Activated T-cell treated with anti-CD3 and anti-CD28 coated beads, Interleukin-2, amount 50 U/mL, for 72 hours (primary cell): ENCODE measurements around the gene FAM50B. TPM values are rescaled to one million over a fixed set of nuclear protein-coding genes. Genes with fewer than 3 reads are reported as not detected.
A peak's percentile ranks its signal among the peaks of the same experiment; 100 is the strongest.

Source experiments
- ATAC-seq, 2 donors: fragments of 150-1000 bp; cut with Tn5 transposase; replicated peaks in 1 of 2; 2 replicates each; pipeline ENCODE4 v1.10.0; 2021; ENCODE audit warnings: moderate library complexity in 2 of 2, mild to moderate bottlenecking in 1 of 2
- DNase-seq, 2 donors: peaks; one replicate each; pipeline ENCODE4 v3.0.0; 2021 to 2022; ENCODE audit warnings: mixed read lengths in 1 of 2
- H3K27ac Mint-ChIP-seq: one replicate; pipeline ENCODE4 v1.8.0; 2022; ENCODE audit warnings: mild to moderate bottlenecking, moderate library complexity, mixed read lengths
- H3K27me3 Mint-ChIP-seq: one replicate; pipeline ENCODE4 v1.8.0; 2022; ENCODE audit warnings: low read depth, mixed read lengths
- H3K36me3 Mint-ChIP-seq, 2 donors: one replicate each; pipeline ENCODE4 v1.8.0; 2022; ENCODE audit warnings: mixed read lengths in 2 of 2, mild to moderate bottlenecking in 1 of 2; ENCODE audit not compliant: insufficient read depth in 2 of 2
- H3K4me1 Mint-ChIP-seq: one replicate; pipeline ENCODE4 v1.8.0; 2022; ENCODE audit warnings: low read depth, mixed read lengths
- H3K4me3 Mint-ChIP-seq, 2 donors: one replicate each; pipeline ENCODE4 v1.8.0; 2022; ENCODE audit warnings: mild to moderate bottlenecking in 2 of 2, mixed read lengths in 2 of 2, moderate library complexity in 2 of 2
- H3K9me3 Mint-ChIP-seq, 2 donors: one replicate each; pipeline ENCODE4 v1.8.0; 2022; ENCODE audit warnings: mixed read lengths in 2 of 2
- total RNA-seq, 2 donors: library from RNA; stranded (reverse); gene quantifications; one replicate each; pipeline ENCODE4 v1.2.3, GENCODE V29; 2022

The FAM50B gene
- total RNA-seq, 2 donors from 2014 or later: 8.1 to 8.2 TPM

- Mint-ChIP-seq H3K27ac (no peak overlapping the region), H3K4me3 (no peak overlapping the region), H3K4me1 (peaks cover 16% of the 10 kb centered on the region), H3K27me3 (peaks cover 8% of the 10 kb centered on the region), H3K36me3 (no peaks in the 10 kb centered on the region), H3K9me3 (no peaks in the 10 kb centered on the region)
- ATAC-seq (no peak), DNase-seq (no peak)
Observed at GRCh38 chr6:3874069-3874468, 24.9 kb downstream of the FAM50B start.

DNA sequence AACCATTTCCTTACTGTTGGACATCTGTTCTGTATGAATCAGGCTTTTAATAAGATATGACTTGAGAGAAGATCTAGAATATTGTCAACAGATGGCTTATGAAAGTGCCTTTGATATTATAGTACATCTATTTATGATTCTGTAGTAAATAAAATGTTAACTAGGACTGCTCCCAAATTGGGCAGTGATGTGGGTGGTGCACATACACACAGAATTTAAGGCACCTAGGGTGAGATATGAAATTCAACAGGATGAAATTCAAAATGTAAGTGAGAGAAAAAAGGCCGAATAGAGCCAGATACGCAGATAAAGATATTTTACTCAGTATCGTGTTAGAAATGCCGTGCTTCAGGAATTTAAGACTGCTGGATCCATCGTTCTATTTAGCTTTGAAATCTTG is 26.3 kb downstream of the FAM50B start:
- Mint-ChIP-seq H3K4me3 (no peak overlapping the region), H3K36me3 (no peaks in the 10 kb centered on the region), H3K4me1 (peaks cover 2% of the 10 kb centered on the region), H3K27ac (no peak overlapping the region), H3K9me3 (no peaks in the 10 kb centered on the region), H3K27me3 (no peaks in the 10 kb centered on the region)
- ATAC-seq: no peak
- no peak for DNase-seq

DNA sequence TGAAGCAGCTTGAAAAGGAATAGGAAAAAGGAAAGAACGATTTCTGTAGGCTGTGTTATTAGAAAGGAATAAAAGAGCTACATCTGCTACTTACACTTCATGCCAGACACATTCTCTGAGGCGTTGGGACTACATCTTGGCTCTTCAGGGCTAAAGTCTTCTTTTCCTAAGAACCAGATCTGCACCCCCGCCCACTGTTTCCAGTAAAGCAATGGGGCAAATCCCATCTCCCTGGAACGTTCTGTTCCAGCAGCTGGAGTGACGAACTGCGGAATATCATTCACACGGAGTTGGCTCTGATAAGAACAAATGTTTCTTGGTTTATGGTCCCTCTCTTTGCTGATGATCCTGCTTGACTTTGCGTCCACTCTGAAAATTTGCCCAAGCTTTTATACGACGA is 26.9 kb downstream of the FAM50B start:
- H3K27me3 Mint-ChIP-seq: peaks cover under 1% of the 10 kb centered on the region
- ATAC-seq (no peak), DNase-seq (no peak)
- H3K9me3 Mint-ChIP-seq: no peaks in the 10 kb centered on the region
- no peaks in the 10 kb centered on the region for H3K36me3 Mint-ChIP-seq
- no peaks in the 10 kb centered on the region for H3K4me1 Mint-ChIP-seq
- H3K27ac Mint-ChIP-seq: no peak overlapping the region
- no peak overlapping the region for H3K4me3 Mint-ChIP-seq

- Mint-ChIP-seq H3K9me3 (no peaks in the 10 kb centered on the region), H3K36me3 (no peaks in the 10 kb centered on the region), H3K4me1 (no peaks in the 10 kb centered on the region), H3K27me3 (peaks cover 8% of the 10 kb centered on the region), H3K4me3 (no peak overlapping the region), H3K27ac (no peak overlapping the region)
- DNase-seq (no peak), ATAC-seq (no peak)
Observed at GRCh38 chr6:3876866-3877265, 27.7 kb downstream of the FAM50B start.

DNA sequence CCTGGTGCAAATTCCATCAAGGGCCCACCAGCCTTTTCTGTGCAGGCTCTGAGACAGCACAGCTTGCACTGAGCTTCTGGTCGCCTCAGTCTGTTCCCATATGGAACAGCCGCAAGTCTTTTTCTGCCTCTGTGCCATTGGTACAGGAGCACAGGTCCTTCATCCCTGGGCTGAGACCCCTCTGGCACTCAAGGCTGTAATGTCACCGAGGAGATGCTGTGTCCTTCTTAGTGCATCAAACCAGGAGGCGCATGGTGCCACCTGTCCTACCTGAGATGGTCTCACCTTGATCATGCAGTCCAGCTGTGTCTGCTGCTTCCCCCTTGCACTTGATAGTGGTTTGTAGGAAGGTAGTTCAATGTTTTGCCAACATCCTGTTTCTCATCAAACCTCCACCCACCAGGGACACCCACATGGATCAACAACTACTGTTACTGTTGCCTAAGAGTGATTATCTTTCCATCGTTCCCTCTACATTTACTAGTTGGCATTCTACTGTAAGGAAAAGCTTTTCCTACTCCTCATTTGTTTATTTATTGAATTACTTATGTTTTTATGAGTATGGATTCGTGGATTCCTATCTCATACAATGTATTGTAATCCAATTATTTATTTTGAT is 29.0 kb downstream of the FAM50B start:
- no peak overlapping the region for H3K4me3 Mint-ChIP-seq
- no peak overlapping the region for H3K27ac Mint-ChIP-seq
- ATAC-seq: no peak
- no peaks in the 10 kb centered on the region for H3K9me3 Mint-ChIP-seq
- no peaks in the 10 kb centered on the region for H3K36me3 Mint-ChIP-seq
- DNase-seq: no peak
- no peaks in the 10 kb centered on the region for H3K4me1 Mint-ChIP-seq
- peaks cover 9% of the 10 kb centered on the region for H3K27me3 Mint-ChIP-seq

DNA sequence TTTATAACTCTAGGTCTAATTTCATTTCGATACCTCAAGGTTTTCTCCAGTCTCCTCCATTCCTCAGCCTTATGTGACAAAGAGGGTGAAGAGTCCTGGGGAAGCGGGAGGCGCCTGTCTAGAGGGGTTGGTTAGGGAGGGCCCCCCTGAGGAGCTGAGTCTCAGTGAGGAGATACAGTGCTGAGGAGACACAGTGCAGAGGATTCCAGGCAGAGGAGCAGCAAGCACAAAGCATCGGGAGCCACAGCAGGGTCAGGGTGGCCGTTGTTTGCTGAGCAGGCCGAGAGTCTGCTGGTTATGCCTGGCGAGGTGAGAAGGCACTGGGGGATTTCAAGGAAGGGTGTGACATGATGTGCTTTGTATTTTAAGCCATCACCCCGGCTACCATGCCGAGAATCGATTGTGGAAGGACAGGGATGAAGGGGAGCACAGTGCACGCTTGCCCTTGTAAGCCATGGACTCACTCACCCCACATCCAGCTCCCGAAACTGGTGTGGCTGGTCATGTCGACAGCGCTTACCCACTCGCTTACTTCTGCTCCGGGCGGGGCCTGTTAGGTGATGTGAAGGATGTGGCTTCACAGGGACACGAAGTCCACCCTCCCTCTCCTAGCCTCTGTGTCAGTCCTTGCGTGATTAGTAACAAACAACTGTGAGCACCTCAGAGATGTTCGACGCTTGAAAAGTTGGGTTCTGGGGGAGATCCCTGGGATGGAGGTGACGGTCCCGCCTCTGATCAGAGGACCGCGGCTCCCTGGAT is 30.2 kb downstream of the FAM50B start:
- DNase-seq (no peak), ATAC-seq (no peak)
- Mint-ChIP-seq H3K4me3 (no peak overlapping the region), H3K27me3 (peaks cover 9% of the 10 kb centered on the region), H3K4me1 (no peaks in the 10 kb centered on the region), H3K9me3 (no peaks in the 10 kb centered on the region), H3K36me3 (no peaks in the 10 kb centered on the region), H3K27ac (no peak overlapping the region)

DNA sequence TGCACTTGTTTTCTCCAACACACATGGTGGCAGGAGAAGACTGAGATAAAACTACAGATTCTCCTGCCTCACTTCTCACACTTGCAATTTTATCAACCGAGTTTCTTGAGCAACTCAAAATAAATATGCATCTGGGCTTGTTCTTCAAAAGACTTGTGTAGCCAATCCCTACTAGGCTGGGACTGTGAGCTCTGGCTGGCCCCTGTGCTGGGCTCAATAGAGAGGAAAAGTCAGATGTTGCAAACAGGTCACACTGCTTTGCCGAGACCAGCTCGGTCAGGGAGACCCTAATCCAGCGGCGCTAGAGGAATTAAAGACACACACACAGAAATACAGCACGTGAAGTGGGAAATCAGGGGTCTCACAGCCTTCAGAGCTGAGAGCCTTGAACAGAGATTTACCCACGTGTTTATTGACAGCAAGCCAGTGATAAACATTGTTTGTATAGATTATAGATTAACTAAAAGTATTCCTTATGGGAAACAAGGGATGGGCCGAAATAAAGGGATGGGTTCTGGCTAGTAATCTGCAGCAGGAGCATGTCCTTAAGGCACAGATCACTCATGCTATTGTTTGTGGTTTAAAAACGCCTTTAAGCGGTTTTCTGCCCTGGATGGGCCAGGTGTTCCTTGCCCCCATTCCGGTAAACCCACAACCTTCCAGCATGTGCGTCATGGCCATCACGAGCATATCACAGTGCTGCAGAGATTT is 32.7 kb downstream of the FAM50B start:
- no peak for DNase-seq
- H3K27me3 Mint-ChIP-seq: peaks cover 9% of the 10 kb centered on the region

GRCh38 chr6:3882431-3882830 is 33.3 kb downstream of the FAM50B start:
- H3K27me3 Mint-ChIP-seq: peaks cover 9% of the 10 kb centered on the region
- no peaks in the 10 kb centered on the region for H3K4me1 Mint-ChIP-seq
- H3K27ac Mint-ChIP-seq: no peak overlapping the region
- no peak for DNase-seq
- H3K4me3 Mint-ChIP-seq: no peak overlapping the region
- H3K9me3 Mint-ChIP-seq: no peaks in the 10 kb centered on the region
- no peaks in the 10 kb centered on the region for H3K36me3 Mint-ChIP-seq
- ATAC-seq: no peak

More for the DNA sequence above, 32.7 kb downstream of the FAM50B start:
- H3K9me3 Mint-ChIP-seq: no peaks in the 10 kb centered on the region
- H3K4me3 Mint-ChIP-seq: no peak overlapping the region
- no peak for ATAC-seq
- no peaks in the 10 kb centered on the region for H3K36me3 Mint-ChIP-seq
- no peaks in the 10 kb centered on the region for H3K4me1 Mint-ChIP-seq
- no peak overlapping the region for H3K27ac Mint-ChIP-seq

DNA sequence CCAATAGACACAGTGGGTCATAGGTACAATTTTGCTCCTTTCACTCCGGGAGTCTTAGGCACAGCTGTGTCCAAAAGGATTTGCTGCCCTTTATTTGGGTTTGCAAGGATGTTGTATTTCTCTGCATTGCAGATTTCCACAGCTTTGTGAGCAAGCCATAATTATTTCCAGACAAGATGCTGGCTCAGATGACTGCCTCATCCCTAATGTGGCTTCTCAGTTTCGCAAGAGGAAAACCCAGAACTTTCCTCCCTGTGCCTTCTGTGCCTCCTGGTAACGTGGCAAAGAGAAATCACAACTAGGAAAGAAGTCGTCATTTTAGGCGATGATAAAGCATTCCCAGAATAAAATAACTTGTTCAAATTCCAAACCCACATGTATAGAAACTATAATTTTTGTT is 33.7 kb downstream of the FAM50B start:
- Mint-ChIP-seq H3K9me3 (no peaks in the 10 kb centered on the region), H3K4me1 (no peaks in the 10 kb centered on the region), H3K27me3 (peaks cover 9% of the 10 kb centered on the region), H3K36me3 (no peaks in the 10 kb centered on the region), H3K27ac (no peak overlapping the region), H3K4me3 (no peak overlapping the region)
- ATAC-seq (no peak), DNase-seq (no peak)

DNA sequence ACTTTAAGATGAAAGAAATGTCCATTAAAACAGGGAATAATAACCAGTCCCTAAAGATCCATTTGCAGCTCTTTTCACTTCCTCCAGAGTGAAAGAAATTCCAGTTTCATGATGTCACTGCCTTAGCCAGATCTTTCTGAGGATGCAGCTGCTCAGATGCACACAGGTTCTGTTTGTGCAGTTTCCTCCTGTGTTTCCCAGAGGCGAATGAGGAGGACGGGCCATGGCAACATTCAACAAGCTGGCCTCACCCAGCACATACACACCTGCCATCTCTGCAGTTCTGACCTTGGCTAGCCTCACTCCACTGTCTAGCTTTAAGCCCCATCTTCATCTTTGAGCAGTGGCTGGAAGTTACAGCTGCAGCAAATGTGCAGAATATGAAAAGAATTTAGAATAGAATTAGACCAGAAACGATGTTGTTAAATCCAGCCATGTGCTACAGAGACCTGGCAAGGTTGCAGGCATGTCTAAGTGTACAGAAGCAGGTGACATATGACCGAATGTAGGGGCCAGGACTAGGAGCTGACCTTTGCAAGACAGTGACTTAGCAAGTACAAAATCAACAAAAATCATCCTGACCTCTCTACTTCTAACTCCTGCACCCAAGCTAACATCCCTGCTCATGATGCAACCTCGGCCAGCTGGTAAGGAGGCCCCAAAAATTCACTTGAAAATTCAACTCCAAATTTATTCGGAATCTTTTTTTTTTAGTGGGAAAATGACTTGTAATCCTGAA is 35.0 kb downstream of the FAM50B start:
- no peaks in the 10 kb centered on the region for H3K36me3 Mint-ChIP-seq
- peaks cover 9% of the 10 kb centered on the region for H3K27me3 Mint-ChIP-seq
- no peak overlapping the region for H3K4me3 Mint-ChIP-seq
- no peaks in the 10 kb centered on the region for H3K9me3 Mint-ChIP-seq
- ATAC-seq (no peak), DNase-seq (no peak)
- H3K27ac Mint-ChIP-seq: no peak overlapping the region
- no peaks in the 10 kb centered on the region for H3K4me1 Mint-ChIP-seq

DNA sequence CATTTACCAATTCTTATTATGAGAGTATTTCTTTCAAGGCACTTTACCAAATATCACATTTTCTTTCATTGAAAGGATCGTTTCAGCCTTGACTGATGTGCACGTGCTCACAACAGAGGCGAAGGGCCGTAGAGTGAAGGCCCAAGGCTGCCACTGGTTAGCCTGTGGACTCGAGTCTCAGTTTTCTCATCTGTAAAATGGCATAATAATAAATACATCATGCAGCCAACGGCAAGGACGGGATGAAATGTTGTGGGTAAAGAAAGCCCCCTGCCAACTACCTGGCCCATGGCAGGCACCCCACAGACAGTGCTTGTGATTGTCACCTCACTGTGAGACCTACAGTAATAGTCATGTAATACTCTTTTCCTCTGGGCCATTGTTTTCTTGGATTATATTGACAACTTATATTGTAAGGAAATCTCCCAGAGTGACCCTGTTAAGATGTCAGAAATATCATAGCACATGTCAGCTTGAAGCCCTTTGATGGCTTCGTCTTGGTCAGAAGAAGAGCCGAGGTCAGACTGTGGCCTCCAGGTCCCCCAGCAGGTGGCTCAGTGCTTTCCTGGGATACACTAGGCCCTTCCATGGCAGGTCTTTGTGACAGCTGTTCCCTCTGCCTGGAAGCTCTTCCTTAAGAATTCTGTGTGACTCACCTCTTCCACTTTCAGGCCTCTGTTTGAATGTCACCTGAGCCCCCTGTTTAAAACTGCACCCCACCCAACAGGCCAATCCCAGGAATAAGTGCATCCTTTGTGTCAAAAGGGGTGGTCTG is 36.3 kb downstream of the FAM50B start:
- no peaks in the 10 kb centered on the region for H3K4me1 Mint-ChIP-seq
- H3K27ac Mint-ChIP-seq: no peak overlapping the region
- no peaks in the 10 kb centered on the region for H3K36me3 Mint-ChIP-seq
- H3K9me3 Mint-ChIP-seq: no peaks in the 10 kb centered on the region
- no peak overlapping the region for H3K4me3 Mint-ChIP-seq
- no peak for ATAC-seq
- H3K27me3 Mint-ChIP-seq: peaks cover 20% of the 10 kb centered on the region
- DNase-seq: no peak

GRCh38 chr6:3887150-3887700 is 38.1 kb downstream of the FAM50B start:
- Mint-ChIP-seq H3K4me3 (no peak overlapping the region), H3K27me3 (peaks cover 11% of the 10 kb centered on the region), H3K27ac (no peak overlapping the region), H3K36me3 (no peaks in the 10 kb centered on the region), H3K9me3 (no peaks in the 10 kb centered on the region), H3K4me1 (no peaks in the 10 kb centered on the region)
- DNase-seq (no peak), ATAC-seq (peak in 1 of 2 donors; percentile 36)
